Measurements from ENCODE around the gene XRCC1. TPM values are rescaled to one million over a fixed set of nuclear protein-coding genes. Genes with fewer than 3 reads are reported as not detected.

XRCC1 gene
- total RNA-seq, 1 donor from 2014 or later: 70.7 TPM

DNA sequence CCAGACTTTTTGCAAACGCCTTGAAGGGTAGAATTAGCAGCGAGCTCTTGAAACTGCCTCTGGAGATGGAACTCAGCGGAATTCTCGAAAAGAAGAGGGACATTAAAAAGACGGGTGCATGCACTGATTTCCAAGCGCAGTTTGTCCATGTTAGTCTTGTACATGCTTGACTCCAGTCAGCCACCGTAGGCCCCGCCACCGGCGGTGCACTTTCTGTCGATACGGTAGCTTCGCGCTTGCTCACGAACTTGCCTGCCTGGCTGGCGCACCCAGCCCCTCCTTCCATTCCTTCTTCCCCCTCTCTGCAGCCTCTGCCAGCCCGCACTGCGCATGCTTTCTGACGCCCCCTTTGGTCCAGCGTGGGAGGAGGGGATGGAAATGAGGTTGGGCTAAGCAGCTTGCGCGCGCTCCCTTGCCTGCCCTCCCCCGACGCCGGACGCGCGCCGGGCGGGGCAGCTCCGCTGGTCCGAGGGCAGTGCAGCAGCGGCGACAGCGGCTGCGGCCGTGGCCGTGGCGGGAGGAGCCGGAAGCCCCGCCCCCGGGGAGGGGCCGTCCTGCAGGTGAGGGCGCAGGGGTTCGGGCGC lies 42.3 kb downstream of the XRCC1 start, which contains the start of gene ZNF575:
Gene ZNF575 (plus strand): TSS at position 227 of the 584 bp plus-strand sequence. CDS start 1,235 bp downstream, outside the sequence.
- no peaks in the 10 kb centered on the region for H3K27me3 Mint-ChIP-seq
- peaks cover 7% of the 10 kb centered on the region for H3K4me1 Mint-ChIP-seq (ENCODE audit: low read depth)
- peaks cover 7% of the 10 kb centered on the region for H3K36me3 Mint-ChIP-seq (ENCODE audit: insufficient read depth)
- TF ChIP-seq, protein P1, sequence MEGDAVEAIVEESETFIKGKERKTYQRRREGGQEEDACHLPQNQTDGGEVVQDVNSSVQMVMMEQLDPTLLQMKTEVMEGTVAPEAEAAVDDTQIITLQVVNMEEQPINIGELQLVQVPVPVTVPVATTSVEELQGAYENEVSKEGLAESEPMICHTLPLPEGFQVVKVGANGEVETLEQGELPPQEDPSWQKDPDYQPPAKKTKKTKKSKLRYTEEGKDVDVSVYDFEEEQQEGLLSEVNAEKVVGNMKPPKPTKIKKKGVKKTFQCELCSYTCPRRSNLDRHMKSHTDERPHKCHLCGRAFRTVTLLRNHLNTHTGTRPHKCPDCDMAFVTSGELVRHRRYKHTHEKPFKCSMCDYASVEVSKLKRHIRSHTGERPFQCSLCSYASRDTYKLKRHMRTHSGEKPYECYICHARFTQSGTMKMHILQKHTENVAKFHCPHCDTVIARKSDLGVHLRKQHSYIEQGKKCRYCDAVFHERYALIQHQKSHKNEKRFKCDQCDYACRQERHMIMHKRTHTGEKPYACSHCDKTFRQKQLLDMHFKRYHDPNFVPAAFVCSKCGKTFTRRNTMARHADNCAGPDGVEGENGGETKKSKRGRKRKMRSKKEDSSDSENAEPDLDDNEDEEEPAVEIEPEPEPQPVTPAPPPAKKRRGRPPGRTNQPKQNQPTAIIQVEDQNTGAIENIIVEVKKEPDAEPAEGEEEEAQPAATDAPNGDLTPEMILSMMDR (IDR thresholded peaks at IDR 0.05; ENCODE audit: unreplicated experiment): no peak
- peak within 1 kb of the TSS; percentile 79 for H3K4me3 Mint-ChIP-seq (ENCODE audit: low read depth)
- no peaks in the 10 kb centered on the region for H3K9me3 Mint-ChIP-seq (ENCODE audit: low read depth)
- peak within 1 kb of the TSS; percentile 97 for H3K27ac Mint-ChIP-seq
- peak; percentile 89 for DNase-seq (ENCODE audit: low spot score, unreplicated experiment)

DNA sequence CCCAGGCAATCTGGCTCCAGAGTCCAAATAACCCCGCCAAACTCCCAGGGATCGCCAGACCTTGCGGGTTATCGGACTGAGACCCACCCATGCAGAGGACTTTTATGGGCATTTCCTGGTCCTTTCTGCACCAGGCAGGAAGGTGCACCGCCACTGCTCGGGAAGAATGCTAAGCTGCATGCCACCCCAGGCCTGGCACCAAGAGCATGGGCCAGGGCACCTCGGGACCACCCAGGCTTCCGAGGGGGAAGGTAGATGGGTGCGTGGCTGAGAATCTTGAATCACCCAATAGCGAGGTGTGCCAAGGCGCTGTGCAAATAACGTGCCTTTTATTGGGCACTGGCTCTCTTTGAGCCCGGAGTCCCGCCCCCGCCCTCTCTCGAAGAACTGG lies 42.8 kb downstream of the XRCC1 start:
- peaks cover 7% of the 10 kb centered on the region for H3K36me3 Mint-ChIP-seq (ENCODE audit: insufficient read depth)
- H3K27ac Mint-ChIP-seq: peak overlapping the region; percentile 83
- H3K27me3 Mint-ChIP-seq: no peaks in the 10 kb centered on the region
- no peaks in the 10 kb centered on the region for H3K9me3 Mint-ChIP-seq (ENCODE audit: low read depth)
- TF ChIP-seq, protein P1 (IDR thresholded peaks at IDR 0.05; ENCODE audit: unreplicated experiment): no peak
- DNase-seq (ENCODE audit: low spot score, unreplicated experiment): no peak
- peak overlapping the region; percentile 79 for H3K4me3 Mint-ChIP-seq (ENCODE audit: low read depth)
- H3K4me1 Mint-ChIP-seq (ENCODE audit: low read depth): peaks cover 7% of the 10 kb centered on the region

DNA sequence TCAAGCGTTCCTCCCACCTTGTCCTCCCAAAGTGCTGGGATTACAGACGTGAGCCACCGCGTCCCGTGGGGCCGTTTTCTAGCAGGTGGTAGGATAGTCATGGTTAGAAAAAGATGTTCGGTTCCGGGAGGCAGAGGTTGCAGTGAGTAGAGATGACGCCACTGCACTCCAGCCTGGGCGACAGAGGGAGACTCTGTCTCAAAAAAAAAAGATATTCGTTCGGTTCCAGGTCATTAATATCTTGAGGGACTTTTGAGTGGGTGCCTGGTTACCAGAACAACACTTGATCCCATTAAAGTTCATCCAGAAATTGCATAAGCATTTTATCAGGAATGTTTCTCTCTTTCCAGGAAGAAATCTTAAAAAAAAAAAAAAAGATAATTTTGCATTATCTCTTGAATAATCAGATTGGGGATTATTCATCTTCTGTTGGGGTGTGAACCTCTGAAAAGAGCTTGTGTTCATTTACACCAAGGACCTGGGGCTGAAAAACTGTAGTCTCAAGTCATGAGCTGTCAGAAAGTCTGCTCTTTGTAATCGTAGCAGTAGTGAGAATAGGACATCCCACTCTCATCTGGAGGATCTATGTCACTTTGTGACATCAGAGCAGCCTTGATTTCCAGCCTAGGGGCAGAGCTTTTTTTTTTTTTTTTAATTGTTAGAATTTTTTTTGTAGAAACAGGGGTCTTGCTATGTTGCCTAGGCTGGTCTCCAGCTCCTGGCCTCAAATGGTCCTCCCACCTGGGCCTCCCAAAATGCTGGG lies 47.3 kb downstream of the XRCC1 start:
- Mint-ChIP-seq H3K27ac (no peak overlapping the region), H3K36me3 (ENCODE audit: insufficient read depth) (no peaks in the 10 kb centered on the region), H3K4me1 (ENCODE audit: low read depth) (peaks cover 20% of the 10 kb centered on the region), H3K9me3 (ENCODE audit: low read depth) (no peaks in the 10 kb centered on the region), H3K27me3 (peaks cover 2% of the 10 kb centered on the region), H3K4me3 (ENCODE audit: low read depth) (peak overlapping the region; percentile 40)
- TF ChIP-seq, protein P1 (IDR thresholded peaks at IDR 0.05; ENCODE audit: unreplicated experiment): no peak
- DNase-seq (ENCODE audit: low spot score, unreplicated experiment): no peak

DNA sequence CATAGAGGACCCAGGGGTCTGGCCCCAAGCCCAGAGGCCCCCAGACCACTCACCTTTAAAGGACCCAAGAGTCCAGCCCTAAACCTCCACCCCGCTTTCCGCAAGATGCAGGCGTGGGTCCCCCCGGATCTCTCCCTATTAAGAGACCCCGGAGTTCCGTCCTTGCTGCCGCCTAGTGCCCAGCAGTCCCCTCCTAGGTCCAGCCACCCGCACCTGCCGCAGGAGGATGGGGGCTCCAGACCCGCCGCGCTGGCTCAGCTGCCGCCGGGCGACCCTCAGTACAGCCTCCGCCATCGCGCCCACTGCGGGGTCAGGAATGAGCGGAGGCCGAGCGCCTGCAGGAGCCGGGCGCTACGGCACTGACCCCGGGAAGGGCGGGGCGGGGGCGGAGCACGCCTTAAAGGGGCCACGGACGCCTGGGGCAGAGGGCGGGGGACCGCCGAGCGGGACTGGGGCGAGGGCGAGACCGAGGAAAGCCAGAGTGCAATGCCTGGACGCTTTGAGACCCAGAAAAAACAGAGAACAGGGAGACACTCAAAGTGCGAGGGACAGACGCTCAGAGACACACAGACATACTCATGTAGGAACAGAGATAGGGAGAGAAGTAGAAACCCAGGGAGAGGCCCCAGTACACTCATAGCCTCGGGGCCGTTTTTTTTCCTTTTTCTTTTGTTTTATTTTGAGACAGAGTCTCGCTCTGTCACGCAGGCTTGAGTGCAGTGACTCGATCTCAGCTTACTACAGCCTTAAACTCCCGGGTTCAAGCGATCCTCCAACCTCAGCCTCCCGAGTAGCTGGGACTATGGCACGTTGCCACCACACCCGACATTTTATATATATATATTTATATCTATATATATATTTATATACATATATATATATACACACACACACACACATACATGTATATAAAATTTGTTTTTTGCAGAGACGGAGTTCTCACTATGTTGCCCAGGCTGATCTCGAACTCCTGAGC lies 48.2 kb downstream of the XRCC1 start, which contains the start of gene ETHE1:
Gene ETHE1 (minus strand): TSS at position 318 of the 976 bp plus-strand sequence. CDS start 24 bp downstream, at position 294.
- H3K36me3 Mint-ChIP-seq (ENCODE audit: insufficient read depth): no peaks in the 10 kb centered on the region
- H3K4me3 Mint-ChIP-seq (ENCODE audit: low read depth): peak within 1 kb of the TSS; percentile 91
- DNase-seq (ENCODE audit: low spot score, unreplicated experiment): peak; percentile 70
- peaks cover 2% of the 10 kb centered on the region for H3K27me3 Mint-ChIP-seq
- H3K4me1 Mint-ChIP-seq (ENCODE audit: low read depth): peaks cover 15% of the 10 kb centered on the region
- peak within 1 kb of the TSS; percentile 77 for H3K27ac Mint-ChIP-seq
- TF ChIP-seq, protein P1 (IDR thresholded peaks at IDR 0.05; ENCODE audit: unreplicated experiment): no peak
- H3K9me3 Mint-ChIP-seq (ENCODE audit: low read depth): no peaks in the 10 kb centered on the region

Measured in progenitor cell of endocrine pancreas (in vitro differentiated cells).